Panc1 (cell line): ENCODE data around the gene ACTL6B.

Source experiments
- TCF7L2 ChIP-seq: IDR thresholded peaks from 2 replicates; pipeline ENCODE4 v1.6.1; 2011; ENCODE audit warnings: mild to moderate bottlenecking, low read depth, low read length, inconsistent platforms
- TF ChIP-seq, protein P1 (sequence below): fragments of 450-650 bp; IDR thresholded peaks from 2 replicates; pipeline ENCODE4 v1.5.1; 2017; ENCODE audit warnings: mild to moderate bottlenecking

GRCh38 chr7:100674411-100675104, 18.3 kb upstream of the ACTL6B start:
- TF ChIP-seq TCF7L2, result no peak
- TF ChIP-seq, protein P1, sequence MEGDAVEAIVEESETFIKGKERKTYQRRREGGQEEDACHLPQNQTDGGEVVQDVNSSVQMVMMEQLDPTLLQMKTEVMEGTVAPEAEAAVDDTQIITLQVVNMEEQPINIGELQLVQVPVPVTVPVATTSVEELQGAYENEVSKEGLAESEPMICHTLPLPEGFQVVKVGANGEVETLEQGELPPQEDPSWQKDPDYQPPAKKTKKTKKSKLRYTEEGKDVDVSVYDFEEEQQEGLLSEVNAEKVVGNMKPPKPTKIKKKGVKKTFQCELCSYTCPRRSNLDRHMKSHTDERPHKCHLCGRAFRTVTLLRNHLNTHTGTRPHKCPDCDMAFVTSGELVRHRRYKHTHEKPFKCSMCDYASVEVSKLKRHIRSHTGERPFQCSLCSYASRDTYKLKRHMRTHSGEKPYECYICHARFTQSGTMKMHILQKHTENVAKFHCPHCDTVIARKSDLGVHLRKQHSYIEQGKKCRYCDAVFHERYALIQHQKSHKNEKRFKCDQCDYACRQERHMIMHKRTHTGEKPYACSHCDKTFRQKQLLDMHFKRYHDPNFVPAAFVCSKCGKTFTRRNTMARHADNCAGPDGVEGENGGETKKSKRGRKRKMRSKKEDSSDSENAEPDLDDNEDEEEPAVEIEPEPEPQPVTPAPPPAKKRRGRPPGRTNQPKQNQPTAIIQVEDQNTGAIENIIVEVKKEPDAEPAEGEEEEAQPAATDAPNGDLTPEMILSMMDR, result no peak
